Prostate gland (tissue), 2 donors: ENCODE measurements around the gene KLHL6. TPM values are rescaled to one million over a fixed set of nuclear protein-coding genes. Genes with fewer than 3 reads are reported as not detected.
"Not testable (repeated sequence)": the region's sequence is repeated elsewhere in the genome, so short reads cannot be mapped to it uniquely, and the experiment has no call there.

Source experiments
- DNase-seq: peaks from one replicate; pipeline ENCODE4 v3.0.0-alpha.2; 2019; ENCODE audit warnings: low spot score
- H3K27ac ChIP-seq, 2 donors: fragments of 200-600 bp; sonication (generic); 2 replicates each; pipeline ENCODE4 v1.5.1; 2017 to 2019
- H3K27me3 ChIP-seq: fragments of 200-600 bp; sonication (generic); replicated peaks from 2 replicates; pipeline ENCODE4 v1.5.1; 2019; ENCODE audit not compliant: insufficient read depth
- H3K36me3 ChIP-seq, 2 donors: fragments of 200-600 bp; sonication (generic); 1 replicate in 1 of 2; 2 replicates in 1 of 2; pipeline versions ENCODE4 v1.5.1 to v1.8.1; 2017 to 2019
- H3K4me1 ChIP-seq: fragments of 200-600 bp; sonication (generic); replicated peaks from 2 replicates; pipeline ENCODE4 v1.5.1; 2019
- H3K4me3 ChIP-seq, 2 donors: fragments of 200-600 bp; sonication (generic); 2 replicates each; pipeline ENCODE4 v1.5.1; 2017 to 2019
- H3K9me3 ChIP-seq: fragments of 200-600 bp; sonication (generic); 2 replicates; pipeline ENCODE4 v1.5.1; 2017
- CTCF ChIP-seq, 4 experiments: fragments of 200-600 bp in 2 of 4; fragments of 450-650 bp in 2 of 4; sonication (generic) in 2 of 4; IDR thresholded peaks; 1 replicate in 3 of 4; 2 replicates in 1 of 4; pipeline ENCODE4 v1.5.1; 2016 to 2019; ENCODE audit warnings: antibody characterized with exemption in 4 of 4, mild to moderate bottlenecking in 2 of 4, moderate library complexity in 2 of 4
- POLR2A ChIP-seq: fragments of 450-650 bp; IDR thresholded peaks from one replicate; pipeline ENCODE4 v1.6.1; 2016; ENCODE audit warnings: antibody characterized with exemption, mild to moderate bottlenecking
- POLR2AphosphoS5 ChIP-seq: sonication (generic); formaldehyde crosslinking; IDR thresholded peaks from one replicate; pipeline ENCODE4 v1.6.1; 2017; ENCODE audit warnings: antibody characterized with exemption
- WGBS: methylation state at CpG from one replicate; pipeline ENCODE4 v1.1.5; 2018; 5-methylcytosine and 5-hydroxymethylcytosine counted together
- intact Hi-C: fragments of 100-400 bp; cut with DNase I; formaldehyde crosslinking; loops from one replicate; pipeline ENCODE4 v1.14.2; 2022
- total RNA-seq, 2 donors: library from RNA; depleted of rRNA; stranded (reverse); fragments of >200 nt; gene quantifications; one replicate each; pipeline ENCODE4 v1.1.0, GENCODE V29; 2016

The KLHL6 gene
- total RNA-seq, 2 donors from 2014 or later, result 1.0 to 1.2 TPM

GRCh38 chr3:183527428-183528379 lies 27.8 kb downstream of the KLHL6 start:
- 82% methylated on average over 12 of the region's 12 CpGs for WGBS
- no peaks in the 10 kb centered on the region for H3K9me3 ChIP-seq
- no peaks in the 10 kb centered on the region for H3K36me3 ChIP-seq
- no peak overlapping the region for H3K27ac ChIP-seq
- intact Hi-C loops, result no loop called here
- no peaks in the 10 kb centered on the region for H3K4me1 ChIP-seq
- TF ChIP-seq POLR2A, result no peak
- TF ChIP-seq POLR2AphosphoS5, result no peak
- no peak for TF ChIP-seq CTCF (IDR thresholded peaks at IDR 0.05)
- H3K27me3 ChIP-seq, result no peaks in the 10 kb centered on the region
- DNase-seq, result no peak
- no peak overlapping the region for H3K4me3 ChIP-seq

DNA sequence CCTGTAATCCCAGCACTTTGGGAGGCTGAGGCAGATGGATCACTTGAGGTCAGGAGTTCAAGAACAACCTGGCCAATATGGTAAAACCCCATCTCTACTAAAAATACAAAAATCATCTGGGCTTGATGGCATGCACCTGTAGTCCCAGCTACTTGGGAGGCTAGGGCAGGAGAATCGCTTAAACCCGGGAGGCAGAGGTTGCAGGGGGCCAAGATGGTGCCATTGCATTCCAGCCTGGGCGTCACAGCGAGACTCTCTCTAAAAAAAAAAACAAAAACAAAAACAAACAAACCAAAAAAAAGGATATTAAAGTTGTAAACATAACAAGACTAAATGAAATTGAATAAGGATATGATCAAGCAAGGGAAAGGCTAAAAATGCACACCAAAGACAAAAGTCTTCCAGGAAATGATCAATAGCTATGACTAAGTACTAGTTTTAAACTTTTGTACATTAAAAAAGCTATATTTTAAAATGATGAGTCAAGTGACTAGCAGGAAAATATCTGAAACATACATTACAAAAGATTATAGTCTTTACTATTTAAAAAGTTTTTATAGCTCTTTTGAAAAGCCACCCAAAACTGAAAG lies 28.6 kb downstream of the KLHL6 start:
- no peak overlapping the region for H3K27ac ChIP-seq
- intact Hi-C loops, result no loop called here
- no peaks in the 10 kb centered on the region for H3K4me1 ChIP-seq
- no peak overlapping the region for H3K4me3 ChIP-seq
- TF ChIP-seq POLR2A (no peak), POLR2AphosphoS5 (no peak), CTCF (IDR thresholded peaks at IDR 0.05) (no peak)
- no peak for DNase-seq
- 100% methylated on average over 4 of the region's 4 CpGs for WGBS
- H3K9me3 ChIP-seq, result no peaks in the 10 kb centered on the region
- no peaks in the 10 kb centered on the region for H3K36me3 ChIP-seq
- no peaks in the 10 kb centered on the region for H3K27me3 ChIP-seq

DNA sequence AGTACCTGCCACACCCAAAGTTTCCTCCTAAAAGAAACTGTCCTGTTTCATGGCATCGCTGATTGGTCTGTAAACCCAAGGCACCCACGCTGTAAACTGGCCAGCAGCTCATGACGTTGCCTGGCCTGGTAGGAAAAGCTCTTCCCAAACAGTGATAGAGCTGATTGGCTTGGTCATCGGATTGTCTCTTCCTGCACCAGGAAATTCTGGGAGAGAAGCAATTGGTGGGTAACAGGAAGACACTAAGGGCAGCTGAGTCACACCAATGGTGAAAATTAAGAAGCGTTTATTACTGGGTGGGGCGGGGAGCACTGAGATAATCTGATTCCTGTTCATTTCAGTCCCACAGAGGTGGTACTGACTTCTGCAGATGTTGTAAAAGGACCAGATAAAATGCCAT lies 31.0 kb downstream of the KLHL6 start:
- no peak overlapping the region for H3K4me3 ChIP-seq
- no peak overlapping the region for H3K27ac ChIP-seq
- H3K4me1 ChIP-seq, result no peaks in the 10 kb centered on the region
- H3K27me3 ChIP-seq, result no peaks in the 10 kb centered on the region
- no peaks in the 10 kb centered on the region for H3K9me3 ChIP-seq
- WGBS, result 90% methylated on average over 6 of the region's 6 CpGs
- intact Hi-C loops, result no loop called here
- TF ChIP-seq CTCF (IDR thresholded peaks at IDR 0.05) (no peak), POLR2A (no peak), POLR2AphosphoS5 (no peak)
- no peaks in the 10 kb centered on the region for H3K36me3 ChIP-seq
- no peak for DNase-seq

DNA sequence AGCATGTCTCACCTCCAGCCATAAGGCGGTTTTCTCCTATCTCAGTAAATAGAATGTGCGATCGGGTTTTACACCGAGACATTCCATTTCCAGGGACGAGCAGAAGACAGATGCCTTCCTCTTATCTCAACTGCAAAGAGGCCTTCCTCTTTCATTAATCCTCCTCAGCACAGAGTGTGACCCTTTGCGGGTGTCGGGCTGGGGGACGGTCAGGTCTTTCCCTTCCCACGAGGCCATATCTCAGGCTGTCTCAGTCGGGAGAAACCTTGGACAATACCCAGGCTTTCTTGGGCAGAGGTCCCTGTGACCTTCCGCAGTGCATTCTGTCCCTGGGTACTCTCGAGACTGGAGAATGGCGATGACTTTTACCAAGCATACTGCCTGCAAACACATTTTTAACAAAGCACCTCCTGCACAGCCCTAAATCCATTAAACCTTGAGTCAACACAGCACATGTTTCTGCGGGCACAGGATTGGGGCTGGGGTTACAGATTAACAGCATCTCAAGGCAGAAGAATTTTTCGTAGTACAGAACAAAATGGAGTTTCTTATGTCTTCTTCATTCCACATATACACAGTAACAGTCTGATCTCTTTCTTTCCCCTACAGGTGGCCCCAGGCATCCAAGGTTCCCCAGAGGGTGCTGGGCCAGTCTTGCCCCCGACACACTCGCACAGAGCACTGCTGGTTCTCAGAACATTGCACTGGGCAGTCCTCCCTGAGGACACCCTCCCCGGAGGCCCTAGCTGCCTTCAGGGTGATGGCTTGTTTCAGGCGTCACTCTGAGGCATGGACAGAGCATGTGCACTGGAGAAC lies 34.6 kb downstream of the KLHL6 start:
- DNase-seq, H3K4me3 ChIP-seq, H3K36me3 ChIP-seq, intact Hi-C loops, H3K27me3 ChIP-seq, H3K4me1 ChIP-seq, H3K27ac ChIP-seq, H3K9me3 ChIP-seq: not testable (repeated sequence)
- 47% methylated on average over 19 of the region's 19 CpGs for WGBS

GRCh38 chr3:183520295-183520694 lies 35.2 kb downstream of the KLHL6 start:
- H3K27me3 ChIP-seq, intact Hi-C loops, H3K36me3 ChIP-seq, DNase-seq, H3K4me1 ChIP-seq, H3K27ac ChIP-seq, H3K4me3 ChIP-seq, H3K9me3 ChIP-seq: not testable (repeated sequence)
- WGBS, result 70% methylated on average over 8 of the region's 8 CpGs
